ENCODE measurements around the gene ITGAV.
A peak's percentile ranks its signal among the peaks of the same experiment; 100 is the strongest.

ITGAV gene

GRCh38 chr2:186589612-186590349, at the start of gene ITGAV:
ITGAV (plus strand) TSS chr2:186590056; CDS start chr2:186590339, 283 bp downstream.
- H3K27me3 ChIP-seq (ENCODE audit: control insufficient read depth in 2 of 2, insufficient read depth in 2 of 2, low read length in 2 of 2), result no peaks in the 10 kb centered on the region
- peak within 1 kb of the TSS; percentile 95 to 96 for H3K27ac ChIP-seq (ENCODE audit: low read depth in 2 of 2, low read length in 2 of 2)
- H3K9me3 ChIP-seq (ENCODE audit: control insufficient read depth in 2 of 2, low read length in 2 of 2), result no peaks in the 10 kb centered on the region
- H3K36me3 ChIP-seq (ENCODE audit: control insufficient read depth in 2 of 2, insufficient read depth in 2 of 2, low read length in 2 of 2), result no peaks in the 10 kb centered on the region
- peaks cover 0 to 6% of the 10 kb centered on the region in 2 donors for H3K4me1 ChIP-seq (ENCODE audit: control insufficient read depth in 2 of 2, insufficient read depth in 2 of 2, low read length in 2 of 2)
- H3K9ac ChIP-seq (ENCODE audit: low read depth in 1 of 2, low read length in 2 of 2), result peak within 1 kb of the TSS; percentile 90 to 96
- H3K4me3 ChIP-seq (ENCODE audit: low read length in 2 of 2), result peak within 1 kb of the TSS; percentile 93 to 94

- Histone ChIP-seq H3K9ac (ENCODE audit: low read depth in 1 of 2, low read length in 2 of 2) (no peak overlapping the region), H3K9me3 (ENCODE audit: control insufficient read depth in 2 of 2, low read length in 2 of 2) (no peaks in the 10 kb centered on the region), H3K27me3 (ENCODE audit: control insufficient read depth in 2 of 2, insufficient read depth in 2 of 2, low read length in 2 of 2) (no peaks in the 10 kb centered on the region), H3K36me3 (ENCODE audit: control insufficient read depth in 2 of 2, insufficient read depth in 2 of 2, low read length in 2 of 2) (no peaks in the 10 kb centered on the region), H3K27ac (ENCODE audit: low read depth in 2 of 2, low read length in 2 of 2) (no peak overlapping the region), H3K4me1 (ENCODE audit: control insufficient read depth in 2 of 2, insufficient read depth in 2 of 2, low read length in 2 of 2) (peaks cover 0 to 2% of the 10 kb centered on the region in 2 donors), H3K4me3 (ENCODE audit: low read length in 2 of 2) (no peak overlapping the region)
These were observed 48.9 kb upstream of the ITGAV start for GRCh38 chr2:186540941-186541340.

- Histone ChIP-seq H3K9ac (ENCODE audit: low read depth in 1 of 2, low read length in 2 of 2) (no peak overlapping the region), H3K27ac (ENCODE audit: low read depth in 2 of 2, low read length in 2 of 2) (no peak overlapping the region), H3K27me3 (ENCODE audit: control insufficient read depth in 2 of 2, insufficient read depth in 2 of 2, low read length in 2 of 2) (no peaks in the 10 kb centered on the region), H3K36me3 (ENCODE audit: control insufficient read depth in 2 of 2, insufficient read depth in 2 of 2, low read length in 2 of 2) (no peaks in the 10 kb centered on the region), H3K4me3 (ENCODE audit: low read length in 2 of 2) (no peak overlapping the region), H3K9me3 (ENCODE audit: control insufficient read depth in 2 of 2, low read length in 2 of 2) (no peaks in the 10 kb centered on the region), H3K4me1 (ENCODE audit: control insufficient read depth in 2 of 2, insufficient read depth in 2 of 2, low read length in 2 of 2) (peaks cover 0 to 2% of the 10 kb centered on the region in 2 donors)
These were observed 47.9 kb upstream of the ITGAV start for GRCh38 chr2:186542002-186542401.

GRCh38 chr2:186543561-186544131, 46.2 kb upstream of the ITGAV start:
- no peak overlapping the region for H3K9ac ChIP-seq (ENCODE audit: low read depth in 1 of 2, low read length in 2 of 2)
- no peaks in the 10 kb centered on the region for H3K9me3 ChIP-seq (ENCODE audit: control insufficient read depth in 2 of 2, low read length in 2 of 2)
- no peaks in the 10 kb centered on the region for H3K36me3 ChIP-seq (ENCODE audit: control insufficient read depth in 2 of 2, insufficient read depth in 2 of 2, low read length in 2 of 2)
- no peak overlapping the region for H3K4me3 ChIP-seq (ENCODE audit: low read length in 2 of 2)
- H3K27ac ChIP-seq (ENCODE audit: low read depth in 2 of 2, low read length in 2 of 2), result no peak overlapping the region
- no peaks in the 10 kb centered on the region for H3K27me3 ChIP-seq (ENCODE audit: control insufficient read depth in 2 of 2, insufficient read depth in 2 of 2, low read length in 2 of 2)
- H3K4me1 ChIP-seq (ENCODE audit: control insufficient read depth in 2 of 2, insufficient read depth in 2 of 2, low read length in 2 of 2), result peaks cover 0 to 2% of the 10 kb centered on the region in 2 donors

- no peaks in the 10 kb centered on the region for H3K9me3 ChIP-seq (ENCODE audit: control insufficient read depth in 2 of 2, low read length in 2 of 2)
- H3K36me3 ChIP-seq (ENCODE audit: control insufficient read depth in 2 of 2, insufficient read depth in 2 of 2, low read length in 2 of 2), result no peaks in the 10 kb centered on the region
- H3K27ac ChIP-seq (ENCODE audit: low read depth in 2 of 2, low read length in 2 of 2), result no peak overlapping the region
- H3K27me3 ChIP-seq (ENCODE audit: control insufficient read depth in 2 of 2, insufficient read depth in 2 of 2, low read length in 2 of 2), result no peaks in the 10 kb centered on the region
- H3K4me1 ChIP-seq (ENCODE audit: control insufficient read depth in 2 of 2, insufficient read depth in 2 of 2, low read length in 2 of 2), result peaks cover 0 to 2% of the 10 kb centered on the region in 2 donors
- no peak overlapping the region for H3K4me3 ChIP-seq (ENCODE audit: low read length in 2 of 2)
- no peak overlapping the region for H3K9ac ChIP-seq (ENCODE audit: low read depth in 1 of 2, low read length in 2 of 2)
These were observed 45.6 kb upstream of the ITGAV start for GRCh38 chr2:186544255-186544675.

- Histone ChIP-seq H3K27ac (ENCODE audit: low read depth in 2 of 2, low read length in 2 of 2) (no peak overlapping the region), H3K36me3 (ENCODE audit: control insufficient read depth in 2 of 2, insufficient read depth in 2 of 2, low read length in 2 of 2) (no peaks in the 10 kb centered on the region), H3K27me3 (ENCODE audit: control insufficient read depth in 2 of 2, insufficient read depth in 2 of 2, low read length in 2 of 2) (no peaks in the 10 kb centered on the region), H3K4me1 (ENCODE audit: control insufficient read depth in 2 of 2, insufficient read depth in 2 of 2, low read length in 2 of 2) (peaks cover 0 to 2% of the 10 kb centered on the region in 2 donors), H3K9me3 (ENCODE audit: control insufficient read depth in 2 of 2, low read length in 2 of 2) (no peaks in the 10 kb centered on the region), H3K9ac (ENCODE audit: low read depth in 1 of 2, low read length in 2 of 2) (no peak overlapping the region), H3K4me3 (ENCODE audit: low read length in 2 of 2) (no peak overlapping the region)
These were observed 43.0 kb upstream of the ITGAV start for GRCh38 chr2:186546846-186547245.

GRCh38 chr2:186551323-186552050, 38.4 kb upstream of the ITGAV start:
- Histone ChIP-seq H3K27ac (ENCODE audit: low read depth in 2 of 2, low read length in 2 of 2) (no peak overlapping the region), H3K9ac (ENCODE audit: low read depth in 1 of 2, low read length in 2 of 2) (no peak overlapping the region), H3K27me3 (ENCODE audit: control insufficient read depth in 2 of 2, insufficient read depth in 2 of 2, low read length in 2 of 2) (no peaks in the 10 kb centered on the region), H3K4me1 (ENCODE audit: control insufficient read depth in 2 of 2, insufficient read depth in 2 of 2, low read length in 2 of 2) (no peaks in the 10 kb centered on the region), H3K36me3 (ENCODE audit: control insufficient read depth in 2 of 2, insufficient read depth in 2 of 2, low read length in 2 of 2) (no peaks in the 10 kb centered on the region), H3K9me3 (ENCODE audit: control insufficient read depth in 2 of 2, low read length in 2 of 2) (no peaks in the 10 kb centered on the region), H3K4me3 (ENCODE audit: low read length in 2 of 2) (no peak overlapping the region)

- Histone ChIP-seq H3K27ac (ENCODE audit: low read depth in 2 of 2, low read length in 2 of 2) (no peak overlapping the region), H3K36me3 (ENCODE audit: control insufficient read depth in 2 of 2, insufficient read depth in 2 of 2, low read length in 2 of 2) (no peaks in the 10 kb centered on the region), H3K4me1 (ENCODE audit: control insufficient read depth in 2 of 2, insufficient read depth in 2 of 2, low read length in 2 of 2) (no peaks in the 10 kb centered on the region), H3K9ac (ENCODE audit: low read depth in 1 of 2, low read length in 2 of 2) (no peak overlapping the region), H3K27me3 (ENCODE audit: control insufficient read depth in 2 of 2, insufficient read depth in 2 of 2, low read length in 2 of 2) (no peaks in the 10 kb centered on the region), H3K4me3 (ENCODE audit: low read length in 2 of 2) (no peak overlapping the region), H3K9me3 (ENCODE audit: control insufficient read depth in 2 of 2, low read length in 2 of 2) (no peaks in the 10 kb centered on the region)
These were observed 35.4 kb upstream of the ITGAV start for GRCh38 chr2:186554429-186554828.

GRCh38 chr2:186554850-186555671, 34.8 kb upstream of the ITGAV start:
- Histone ChIP-seq H3K27ac (ENCODE audit: low read depth in 2 of 2, low read length in 2 of 2) (no peak overlapping the region), H3K27me3 (ENCODE audit: control insufficient read depth in 2 of 2, insufficient read depth in 2 of 2, low read length in 2 of 2) (no peaks in the 10 kb centered on the region), H3K4me1 (ENCODE audit: control insufficient read depth in 2 of 2, insufficient read depth in 2 of 2, low read length in 2 of 2) (no peaks in the 10 kb centered on the region), H3K36me3 (ENCODE audit: control insufficient read depth in 2 of 2, insufficient read depth in 2 of 2, low read length in 2 of 2) (no peaks in the 10 kb centered on the region), H3K4me3 (ENCODE audit: low read length in 2 of 2) (no peak overlapping the region), H3K9ac (ENCODE audit: low read depth in 1 of 2, low read length in 2 of 2) (no peak overlapping the region), H3K9me3 (ENCODE audit: control insufficient read depth in 2 of 2, low read length in 2 of 2) (no peaks in the 10 kb centered on the region)
